Effector memory CD8-positive, alpha-beta T cell (primary cell): Measurements from ENCODE around the gene ADAP1.
A peak's percentile ranks its signal among the peaks of the same experiment; 100 is the strongest.
"Not testable (repeated sequence)": the region's sequence is repeated elsewhere in the genome, so short reads cannot be mapped to it uniquely, and the experiment has no call there.

ENCODE experiments used
- ATAC-seq: fragments of 150-1000 bp; cut with Tn5 transposase; replicated peaks from 2 replicates; pipeline ENCODE4 v1.10.0; 2021; ENCODE audit warnings: mild to moderate bottlenecking, moderate library complexity
- DNase-seq, 3 experiments: peaks; one replicate each; pipeline ENCODE4 v3.0.0; 2021
- H3K27ac Mint-ChIP-seq, 2 donors: one replicate each; pipeline ENCODE4 v1.8.0; 2022; ENCODE audit warnings: mild to moderate bottlenecking in 2 of 2, mixed read lengths in 2 of 2, moderate library complexity in 2 of 2
- H3K27me3 Mint-ChIP-seq, 2 donors: one replicate each; pipeline ENCODE4 v1.8.0; 2022; ENCODE audit warnings: mixed read lengths in 2 of 2
- H3K36me3 Mint-ChIP-seq: one replicate; pipeline ENCODE4 v1.8.0; 2022; ENCODE audit warnings: mild to moderate bottlenecking, moderate library complexity, mixed read lengths; ENCODE audit not compliant: insufficient read depth
- H3K4me1 Mint-ChIP-seq, 2 donors: one replicate each; pipeline ENCODE4 v1.8.0; 2022; ENCODE audit warnings: low read depth in 2 of 2, mixed read lengths in 2 of 2
- H3K4me3 Mint-ChIP-seq, 2 donors: one replicate each; pipeline ENCODE4 v1.8.0; 2022; ENCODE audit warnings: mild to moderate bottlenecking in 2 of 2, mixed read lengths in 2 of 2, moderate library complexity in 2 of 2
- H3K9me3 Mint-ChIP-seq, 2 donors: one replicate each; pipeline ENCODE4 v1.8.0; 2022; ENCODE audit warnings: mixed read lengths in 2 of 2

The ADAP1 gene

GRCh38 chr7:952548-953441 lies 1.7 kb downstream of the ADAP1 start:
- no peaks in the 10 kb centered on the region for H3K27me3 Mint-ChIP-seq
- peaks cover 19% of the 10 kb centered on the region for H3K36me3 Mint-ChIP-seq
- no peak for DNase-seq
- peak overlapping the region; percentile 62 to 65 for H3K4me3 Mint-ChIP-seq
- H3K4me1 Mint-ChIP-seq, result peaks cover 25 to 30% of the 10 kb centered on the region in 2 donors
- ATAC-seq, result no peak
- peak overlapping the region in 1 of 2 donors; percentile 63 for H3K27ac Mint-ChIP-seq
- no peaks in the 10 kb centered on the region for H3K9me3 Mint-ChIP-seq

- peak overlapping the region in 1 of 2 donors; percentile 63 for H3K27ac Mint-ChIP-seq
- H3K9me3 Mint-ChIP-seq, result no peaks in the 10 kb centered on the region
- peaks cover 25 to 30% of the 10 kb centered on the region in 2 donors for H3K4me1 Mint-ChIP-seq
- DNase-seq, result no peak
- no peak for ATAC-seq
- peak overlapping the region; percentile 62 to 65 for H3K4me3 Mint-ChIP-seq
- no peaks in the 10 kb centered on the region for H3K27me3 Mint-ChIP-seq
- peaks cover 19% of the 10 kb centered on the region for H3K36me3 Mint-ChIP-seq
These were observed 2.5 kb downstream of the ADAP1 start for GRCh38 chr7:951881-952547.

DNA sequence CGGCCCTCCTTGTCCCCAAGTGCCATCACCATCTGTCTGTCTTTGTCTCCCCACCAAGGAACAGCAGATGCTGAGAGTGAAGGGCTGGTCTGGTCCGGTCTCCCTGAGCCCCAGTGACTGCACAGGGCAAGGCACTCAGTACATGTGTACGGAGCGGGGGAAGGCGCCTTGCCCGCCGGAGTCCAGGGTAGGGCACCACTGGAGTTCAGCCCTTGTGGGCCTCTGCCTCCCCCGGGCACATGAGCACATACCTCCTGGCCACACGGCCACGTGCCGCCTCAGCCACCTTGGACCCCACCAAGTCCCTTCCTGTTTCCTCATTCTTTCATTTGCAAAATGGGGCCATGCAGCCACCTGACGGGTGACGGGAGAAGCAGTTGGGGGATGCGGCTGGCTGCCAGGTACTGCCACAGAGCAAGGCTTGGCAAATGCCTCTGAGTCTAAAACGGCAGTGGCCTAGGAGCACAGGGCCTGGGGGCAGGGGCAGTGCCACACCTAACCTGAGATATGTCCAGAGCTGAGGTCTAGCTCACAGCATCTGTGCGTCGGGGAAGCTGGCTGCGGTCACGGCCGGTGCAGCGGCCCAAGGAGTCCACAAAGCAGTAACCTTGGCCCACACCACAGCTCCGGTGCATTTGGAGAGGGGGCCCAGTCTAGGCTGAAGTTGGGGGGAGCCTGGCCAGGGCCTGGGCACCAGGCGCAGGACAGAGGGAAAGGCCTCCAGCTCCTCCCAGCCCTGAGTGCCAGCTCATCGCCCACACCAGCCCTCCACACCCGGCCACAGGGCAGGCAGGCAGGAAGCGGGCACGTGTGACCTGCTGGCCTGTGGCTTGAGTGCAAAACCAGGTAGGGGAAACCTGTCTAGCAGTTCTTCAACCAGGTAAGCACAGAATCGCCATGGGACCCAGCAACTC lies 5.2 kb downstream of the ADAP1 start:
- Mint-ChIP-seq H3K4me3 (no peak overlapping the region), H3K27ac (peak overlapping the region in 1 of 2 donors; percentile 93)

DNA sequence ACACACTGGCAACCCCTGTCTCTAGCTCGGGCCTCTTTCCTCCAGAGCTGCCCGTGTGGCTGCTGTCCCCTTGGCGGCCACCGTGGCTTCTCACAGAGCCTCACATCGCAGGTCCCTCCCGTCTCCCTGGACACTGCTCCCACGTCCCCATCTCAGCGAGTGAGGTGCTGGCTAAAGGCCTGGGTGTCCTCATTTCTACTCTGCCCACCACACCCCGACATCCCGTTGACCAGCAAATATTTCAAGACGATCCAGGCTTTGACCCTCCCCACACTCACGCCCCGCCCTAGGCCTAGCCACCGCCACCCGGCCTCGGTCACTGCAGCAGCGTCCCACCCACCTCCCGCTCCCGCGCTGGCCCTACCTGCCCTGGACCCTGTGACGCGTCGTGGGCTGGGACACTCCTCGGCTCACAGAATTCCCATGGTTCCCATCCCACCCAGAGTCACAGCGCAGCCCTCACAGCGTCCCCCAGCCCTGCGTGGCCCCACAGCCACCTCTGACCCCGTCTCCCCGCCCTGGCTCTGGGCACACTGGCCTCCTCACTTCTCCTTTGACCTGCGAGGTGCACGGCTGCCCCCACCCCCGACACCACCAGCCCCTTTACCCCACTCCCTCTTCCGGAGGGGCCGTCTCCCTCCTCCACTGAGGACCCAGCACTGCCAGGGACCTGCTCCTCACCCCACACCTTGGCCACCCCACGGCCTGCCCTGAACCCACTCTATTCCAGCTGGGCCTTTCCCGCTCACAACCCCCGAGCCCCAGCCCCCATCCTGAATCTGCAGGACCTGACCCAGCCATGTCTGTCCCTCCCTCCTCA lies 6.9 kb downstream of the ADAP1 start:
- no peak for DNase-seq
- H3K4me3 Mint-ChIP-seq, result no peak overlapping the region
- no peaks in the 10 kb centered on the region for H3K27me3 Mint-ChIP-seq
- no peak overlapping the region for H3K27ac Mint-ChIP-seq
- peaks cover 11% of the 10 kb centered on the region for H3K36me3 Mint-ChIP-seq
- H3K9me3 Mint-ChIP-seq, result no peaks in the 10 kb centered on the region
- H3K4me1 Mint-ChIP-seq, result peaks cover 20 to 23% of the 10 kb centered on the region in 2 donors
- no peak for ATAC-seq

More for the DNA sequence above, 5.2 kb downstream of the ADAP1 start:
- DNase-seq, result no peak
- H3K27me3 Mint-ChIP-seq, result no peaks in the 10 kb centered on the region
- H3K9me3 Mint-ChIP-seq, result no peaks in the 10 kb centered on the region
- no peak for ATAC-seq
- peaks cover 11% of the 10 kb centered on the region for H3K36me3 Mint-ChIP-seq
- H3K4me1 Mint-ChIP-seq, result peaks cover 22 to 25% of the 10 kb centered on the region in 2 donors

- Mint-ChIP-seq H3K4me3 (no peak overlapping the region), H3K9me3 (no peaks in the 10 kb centered on the region), H3K27me3 (no peaks in the 10 kb centered on the region), H3K4me1 (peaks cover 23 to 24% of the 10 kb centered on the region in 2 donors), H3K36me3 (peaks cover 10% of the 10 kb centered on the region), H3K27ac (no peak overlapping the region)
- DNase-seq (no peak), ATAC-seq (no peak)
These were observed 8.1 kb downstream of the ADAP1 start for GRCh38 chr7:946256-946996.

GRCh38 chr7:945556-946255 lies 8.8 kb downstream of the ADAP1 start:
- H3K36me3 Mint-ChIP-seq, result peaks cover 6% of the 10 kb centered on the region
- H3K9me3 Mint-ChIP-seq, result no peaks in the 10 kb centered on the region
- ATAC-seq (no peak), DNase-seq (no peak)
- H3K27me3 Mint-ChIP-seq, result no peaks in the 10 kb centered on the region
- H3K27ac Mint-ChIP-seq, result no peak overlapping the region
- no peak overlapping the region for H3K4me3 Mint-ChIP-seq
- H3K4me1 Mint-ChIP-seq, result peaks cover 26 to 28% of the 10 kb centered on the region in 2 donors

DNA sequence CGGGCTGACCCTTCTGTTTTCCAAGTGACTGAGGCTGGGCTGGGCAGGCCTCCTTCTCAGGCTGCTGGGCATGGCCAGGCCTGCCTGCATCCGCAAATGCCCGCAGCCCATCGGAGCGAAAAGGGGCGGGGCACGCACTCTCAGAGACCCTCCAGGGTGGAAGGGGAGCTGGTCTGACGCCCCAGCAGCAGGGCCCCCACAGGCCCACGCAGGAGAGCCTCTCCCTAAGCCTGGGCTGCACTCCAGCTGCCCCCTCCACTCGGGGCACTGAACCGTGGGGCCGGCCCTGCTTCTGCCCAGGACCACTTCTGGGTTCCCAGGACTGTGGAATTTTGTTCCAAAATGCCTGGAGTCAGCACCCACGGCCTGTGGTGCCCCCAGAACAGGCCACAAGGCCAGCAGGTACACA lies 9.3 kb downstream of the ADAP1 start:
- H3K36me3 Mint-ChIP-seq, result peaks cover 3% of the 10 kb centered on the region
- no peak for DNase-seq
- no peak overlapping the region for H3K4me3 Mint-ChIP-seq
- H3K9me3 Mint-ChIP-seq, result no peaks in the 10 kb centered on the region
- no peaks in the 10 kb centered on the region for H3K27me3 Mint-ChIP-seq
- H3K27ac Mint-ChIP-seq, result no peak overlapping the region
- ATAC-seq, result no peak
- peaks cover 28% of the 10 kb centered on the region in 2 donors for H3K4me1 Mint-ChIP-seq

- peaks cover 25 to 28% of the 10 kb centered on the region in 2 donors for H3K4me1 Mint-ChIP-seq
- H3K27me3 Mint-ChIP-seq, result no peaks in the 10 kb centered on the region
- ATAC-seq (no peak), DNase-seq (no peak)
- H3K4me3 Mint-ChIP-seq, result no peak overlapping the region
- H3K9me3 Mint-ChIP-seq, result no peaks in the 10 kb centered on the region
- H3K27ac Mint-ChIP-seq, result no peak overlapping the region
- peaks cover 3% of the 10 kb centered on the region for H3K36me3 Mint-ChIP-seq
These were observed 9.7 kb downstream of the ADAP1 start for GRCh38 chr7:944744-945143.

GRCh38 chr7:943793-944192 lies 10.7 kb downstream of the ADAP1 start:
- H3K4me3 Mint-ChIP-seq, H3K27me3 Mint-ChIP-seq, H3K36me3 Mint-ChIP-seq, DNase-seq, H3K9me3 Mint-ChIP-seq, H3K27ac Mint-ChIP-seq, ATAC-seq: not testable (repeated sequence)
- peaks cover 20 to 30% of the 10 kb centered on the region in 2 donors for H3K4me1 Mint-ChIP-seq

DNA sequence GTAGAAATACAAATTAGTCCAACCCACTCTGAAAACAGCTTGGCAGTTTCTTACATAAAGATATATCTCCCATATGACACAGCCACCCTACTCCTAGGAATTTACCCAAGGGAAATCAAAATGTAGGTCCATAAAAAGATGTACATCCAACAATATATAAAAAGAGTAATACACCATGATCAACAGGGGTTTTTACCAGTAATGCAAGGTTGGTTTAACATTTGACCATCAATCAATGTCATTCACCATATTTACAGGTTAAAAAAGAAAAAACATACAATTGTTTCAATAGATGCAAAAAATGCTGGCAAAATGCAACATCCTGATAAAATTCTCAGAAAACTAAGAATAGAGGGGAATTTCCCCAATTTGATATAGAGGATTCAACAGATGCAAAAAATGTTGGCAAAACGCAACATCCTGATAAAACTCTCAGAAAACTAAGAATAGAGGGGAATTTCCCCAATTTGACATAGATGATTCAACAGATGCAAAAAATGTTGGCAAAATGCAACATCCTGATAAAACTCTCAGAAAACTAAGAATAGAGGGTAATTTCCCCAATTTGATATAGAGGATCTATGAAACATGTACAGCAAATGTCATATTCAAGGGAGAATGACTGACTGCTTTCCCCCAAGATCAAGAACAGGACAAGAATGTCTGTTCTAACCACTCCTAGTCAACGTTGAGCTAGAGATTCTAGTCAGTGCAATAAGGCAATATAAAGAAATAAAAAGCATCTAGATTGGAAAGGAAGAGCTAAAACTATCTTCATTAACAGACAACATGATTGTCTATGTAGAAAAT lies 13.7 kb downstream of the ADAP1 start:
- ATAC-seq (no peak), DNase-seq (no peak)
- Mint-ChIP-seq H3K27me3 (no peaks in the 10 kb centered on the region), H3K36me3 (peaks cover 9% of the 10 kb centered on the region), H3K27ac (peak overlapping the region in 1 of 2 donors; percentile 25), H3K4me3 (no peak overlapping the region), H3K4me1 (peaks cover 21 to 31% of the 10 kb centered on the region in 2 donors), H3K9me3 (no peaks in the 10 kb centered on the region)

- ATAC-seq, result peak; percentile 71
- Mint-ChIP-seq H3K4me3 (peak overlapping the region; percentile 14 to 33), H3K27me3 (no peaks in the 10 kb centered on the region), H3K27ac (peak overlapping the region in 1 of 2 donors; percentile 52), H3K36me3 (peaks cover 9% of the 10 kb centered on the region), H3K9me3 (no peaks in the 10 kb centered on the region), H3K4me1 (peaks cover 22 to 31% of the 10 kb centered on the region in 2 donors)
- no peak for DNase-seq
These were observed 14.6 kb downstream of the ADAP1 start for GRCh38 chr7:939843-940242.
